Keratinocyte (primary cell): ENCODE measurements around the gene KMO.

Experiments used
- EZH2 ChIP-seq: IDR thresholded peaks from one replicate; pipeline ENCODE4 v1.6.1; 2012; ENCODE audit warnings: inconsistent platforms, mild to moderate bottlenecking, low read length, moderate library complexity
- TF ChIP-seq, protein P1 (sequence below), 3 experiments: IDR thresholded peaks in 1 of 3; conservative IDR thresholded peaks in 1 of 3; optimal IDR thresholded peaks in 1 of 3; 2 replicates in 2 of 3; 3 replicates in 1 of 3; pipeline versions ENCODE3 to v1.5.1; 2011; ENCODE audit warnings: low read length in 3 of 3, mild to moderate bottlenecking in 3 of 3, moderate library complexity in 2 of 3, control low read depth in 1 of 3, inconsistent platforms in 1 of 3; ENCODE audit not compliant: insufficient read depth in 2 of 3; ENCODE audit errors: extremely low read depth in 1 of 3

GRCh38 chr1:241614144-241614543 lies 82.0 kb downstream of the KMO start:
- TF ChIP-seq, protein P1, sequence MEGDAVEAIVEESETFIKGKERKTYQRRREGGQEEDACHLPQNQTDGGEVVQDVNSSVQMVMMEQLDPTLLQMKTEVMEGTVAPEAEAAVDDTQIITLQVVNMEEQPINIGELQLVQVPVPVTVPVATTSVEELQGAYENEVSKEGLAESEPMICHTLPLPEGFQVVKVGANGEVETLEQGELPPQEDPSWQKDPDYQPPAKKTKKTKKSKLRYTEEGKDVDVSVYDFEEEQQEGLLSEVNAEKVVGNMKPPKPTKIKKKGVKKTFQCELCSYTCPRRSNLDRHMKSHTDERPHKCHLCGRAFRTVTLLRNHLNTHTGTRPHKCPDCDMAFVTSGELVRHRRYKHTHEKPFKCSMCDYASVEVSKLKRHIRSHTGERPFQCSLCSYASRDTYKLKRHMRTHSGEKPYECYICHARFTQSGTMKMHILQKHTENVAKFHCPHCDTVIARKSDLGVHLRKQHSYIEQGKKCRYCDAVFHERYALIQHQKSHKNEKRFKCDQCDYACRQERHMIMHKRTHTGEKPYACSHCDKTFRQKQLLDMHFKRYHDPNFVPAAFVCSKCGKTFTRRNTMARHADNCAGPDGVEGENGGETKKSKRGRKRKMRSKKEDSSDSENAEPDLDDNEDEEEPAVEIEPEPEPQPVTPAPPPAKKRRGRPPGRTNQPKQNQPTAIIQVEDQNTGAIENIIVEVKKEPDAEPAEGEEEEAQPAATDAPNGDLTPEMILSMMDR (optimal IDR thresholded peaks at IDR 0.05 in 1 of 3, IDR thresholded peaks at IDR 0.05 in 1 of 3, conservative IDR thresholded peaks at IDR 0.05 in 1 of 3; ENCODE audit: extremely low read depth in 1 of 3, insufficient read depth in 2 of 3, low read length in 3 of 3): no peak
- TF ChIP-seq EZH2: no peak
